NCI-H1436 treated with DMSO at 0.1 percent for 48 hours (cell line): Measurements from ENCODE around the gene CYB561D2.

ENCODE experiments used
- DNase-seq: peaks from one replicate; lab custom pipeline; 2025; lab: John Stamatoyannopoulos, UW

CYB561D2 gene

GRCh38 chr3:50341996-50342650, 8.5 kb upstream of the CYB561D2 start:
- DNase-seq, result no peak

GRCh38 chr3:50342813-50343633, 7.6 kb upstream of the CYB561D2 start:
- no peak for DNase-seq

DNA sequence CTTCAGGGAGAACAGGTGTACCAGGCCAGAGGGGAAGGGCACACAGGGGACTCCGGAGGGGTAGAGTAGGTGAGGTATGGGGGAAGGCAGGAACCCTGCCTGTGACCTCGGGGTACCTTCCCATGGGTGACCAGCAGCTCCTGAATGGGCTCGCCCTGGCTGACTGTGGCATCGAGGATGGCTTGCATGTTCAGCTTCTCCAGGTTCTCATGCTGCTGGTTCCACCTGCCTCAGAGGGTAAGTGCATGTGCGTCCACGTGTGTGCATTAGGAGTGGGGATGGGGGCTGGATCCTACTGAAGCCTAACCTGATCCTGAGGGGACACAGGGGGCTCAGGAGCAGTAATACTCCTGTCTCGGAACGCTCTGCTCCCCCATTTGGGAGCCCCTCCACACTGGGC, 5.7 kb upstream of the CYB561D2 start:
- no peak for DNase-seq

- no peak for DNase-seq
Observed at GRCh38 chr3:50345586-50346234, 5.0 kb upstream of the CYB561D2 start, which contains the start of gene ZMYND10. ZMYND10 (minus strand) TSS chr3:50345732; CDS start chr3:50345579, 153 bp downstream.

- no peak for DNase-seq
Observed at GRCh38 chr3:50347187-50347813, 3.4 kb upstream of the CYB561D2 start.

DNA sequence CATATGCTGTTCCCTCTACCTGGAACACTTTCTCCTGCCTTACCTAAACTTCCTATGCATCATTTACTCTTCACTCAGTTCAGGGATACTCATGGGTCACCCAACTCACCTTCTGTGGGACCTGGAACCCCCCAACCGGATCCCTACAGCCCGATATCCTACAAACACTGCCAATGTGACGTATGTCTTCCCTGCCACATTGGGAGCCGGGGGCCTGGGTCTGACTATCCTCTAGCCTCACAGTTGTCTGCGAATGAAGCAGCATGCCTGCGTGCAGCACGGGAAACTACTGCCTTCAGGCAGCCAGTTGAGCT, 492 bp upstream of the CYB561D2 start:
- no peak for DNase-seq

DNA sequence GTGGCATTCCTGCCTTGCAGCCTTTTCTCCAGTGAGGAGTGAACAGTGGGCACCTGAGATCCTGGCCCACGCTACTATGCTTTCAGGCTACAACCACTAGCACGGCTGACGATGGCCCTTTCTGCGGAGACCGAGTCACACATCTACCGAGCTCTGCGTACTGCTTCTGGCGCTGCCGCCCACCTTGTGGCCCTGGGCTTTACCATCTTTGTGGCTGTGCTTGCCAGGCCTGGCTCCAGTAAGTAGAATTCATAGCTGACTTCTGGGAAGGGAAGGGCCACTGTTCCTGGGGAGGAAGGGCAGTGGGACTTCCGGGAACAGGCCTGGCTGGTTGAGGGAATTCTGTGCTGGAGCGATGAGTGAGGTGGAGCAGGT, 648 bp downstream of the CYB561D2 start:
- no peak for DNase-seq

DNA sequence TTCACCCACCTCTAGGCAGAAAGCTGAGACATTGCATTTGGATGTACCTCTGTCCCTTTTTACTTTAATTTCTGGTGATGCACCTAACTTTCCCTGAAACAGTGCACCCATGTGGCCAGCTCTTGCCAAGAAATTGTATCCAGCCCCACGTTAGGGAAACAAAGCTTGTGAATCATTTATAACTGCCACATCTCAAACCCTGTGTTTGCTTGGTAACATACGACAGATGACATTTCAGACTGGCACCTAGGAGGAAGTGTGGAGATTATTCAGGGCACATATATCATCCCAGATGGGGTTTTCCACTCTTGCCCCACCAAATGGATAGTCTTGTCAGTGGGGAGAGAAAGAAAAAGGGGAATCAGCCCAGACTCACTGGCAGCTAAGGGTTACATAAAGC, 2.1 kb downstream of the CYB561D2 start:
- DNase-seq, result no peak

DNA sequence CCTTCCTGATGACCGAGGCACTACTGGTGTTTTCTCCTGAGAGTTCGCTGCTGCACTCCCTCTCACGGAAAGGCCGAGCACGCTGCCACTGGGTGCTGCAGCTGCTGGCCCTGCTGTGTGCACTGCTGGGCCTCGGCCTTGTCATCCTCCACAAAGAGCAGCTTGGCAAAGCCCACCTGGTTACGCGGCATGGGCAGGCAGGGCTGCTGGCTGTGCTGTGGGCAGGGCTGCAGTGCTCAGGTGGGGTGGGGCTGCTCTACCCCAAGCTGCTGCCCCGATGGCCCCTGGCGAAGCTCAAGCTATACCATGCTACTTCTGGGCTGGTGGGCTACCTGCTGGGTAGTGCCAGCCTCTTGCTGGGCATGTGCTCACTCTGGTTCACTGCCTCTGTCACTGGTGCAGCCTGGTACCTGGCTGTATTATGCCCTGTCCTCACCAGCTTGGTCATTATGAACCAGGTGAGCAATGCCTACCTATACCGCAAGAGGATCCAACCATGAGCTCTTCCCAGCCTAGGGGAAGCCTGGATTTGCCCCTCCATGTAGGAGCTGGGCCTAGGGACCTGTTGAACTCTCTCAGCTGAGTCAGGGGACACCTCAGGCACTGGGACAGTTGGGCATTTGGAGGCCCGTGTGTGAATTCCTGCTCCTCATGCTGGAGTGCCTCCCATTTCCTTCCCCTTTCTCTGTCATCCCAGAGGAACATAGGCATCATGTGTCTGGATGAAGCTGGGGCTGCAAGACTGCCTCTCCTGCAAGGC, 2.8 kb downstream of the CYB561D2 start:
- DNase-seq, result no peak

DNA sequence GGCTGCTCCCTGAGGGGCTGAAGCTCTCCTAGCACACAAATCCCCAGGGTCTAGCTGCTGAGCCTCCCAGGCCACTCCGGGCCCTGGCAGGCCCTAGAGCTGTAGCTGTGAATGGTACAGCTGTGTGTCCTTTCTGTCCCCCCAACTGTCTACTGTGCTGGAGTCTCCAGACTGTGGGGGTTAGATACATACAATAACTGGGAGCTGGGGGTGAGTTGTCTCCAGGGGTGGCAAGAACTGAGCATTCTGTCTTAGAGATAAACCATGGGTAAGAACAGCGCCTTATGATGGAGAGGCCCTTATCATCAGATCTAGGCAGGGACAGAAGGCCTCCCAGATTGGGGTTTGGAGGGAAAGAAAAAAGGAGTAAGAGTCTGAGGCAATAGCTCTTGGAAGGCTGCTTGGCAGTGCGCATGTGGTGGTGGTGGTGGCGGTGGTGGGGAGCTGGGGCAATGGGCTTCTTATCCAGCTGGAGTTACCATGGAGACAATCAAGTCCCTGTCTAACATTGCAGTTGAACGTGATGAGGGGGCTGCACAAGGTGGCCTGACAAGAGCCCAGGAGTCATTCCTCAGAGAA, 3.6 kb downstream of the CYB561D2 start:
- DNase-seq, result no peak

DNA sequence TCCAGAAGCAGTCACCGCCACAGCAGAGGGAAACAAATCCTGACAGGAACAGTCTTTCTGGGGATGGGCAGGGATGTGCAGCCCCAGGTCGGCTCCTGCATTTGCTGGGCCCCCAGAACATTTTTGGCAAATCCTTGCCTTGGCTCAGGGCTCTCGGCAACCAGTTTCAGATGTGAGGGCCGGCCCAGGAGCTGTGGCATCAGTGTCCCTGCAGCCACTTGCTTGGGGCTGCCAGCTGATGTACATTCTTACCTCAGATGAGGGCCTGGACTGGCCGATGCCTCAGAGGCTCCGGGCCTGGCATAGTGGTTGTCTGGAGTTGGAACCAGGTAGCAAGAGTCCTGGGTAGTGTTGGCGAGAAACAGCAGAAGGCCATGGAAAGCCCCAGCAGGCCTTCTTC, 4.2 kb downstream of the CYB561D2 start:
- no peak for DNase-seq

GRCh38 chr3:50355829-50356552, 5.3 kb downstream of the CYB561D2 start:
- no peak for DNase-seq

DNA sequence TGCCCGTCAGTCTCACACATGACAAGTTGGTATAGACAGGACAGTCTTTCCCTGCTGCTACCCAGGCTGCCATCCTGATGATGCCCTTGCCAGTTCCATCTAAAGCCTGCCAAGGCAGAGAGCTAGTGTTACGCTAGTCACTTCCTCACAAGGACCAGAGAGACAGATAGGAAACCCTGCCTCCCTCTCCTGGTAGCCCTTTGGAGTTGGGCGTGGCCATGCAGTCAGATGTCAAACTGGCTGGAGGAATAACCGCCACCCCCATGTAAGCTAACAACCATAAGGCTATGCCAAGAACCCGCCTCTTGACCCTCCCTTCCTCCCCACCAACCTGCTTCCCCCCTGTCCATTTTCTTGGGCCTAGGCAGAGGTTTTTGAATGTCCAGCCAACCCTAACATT, 5.9 kb downstream of the CYB561D2 start:
- no peak for DNase-seq

GRCh38 chr3:50357481-50357880, 6.8 kb downstream of the CYB561D2 start:
- DNase-seq, result no peak

- no peak for DNase-seq
Observed at GRCh38 chr3:50358355-50358910, 7.8 kb downstream of the CYB561D2 start.

GRCh38 chr3:50358911-50359759, 8.5 kb downstream of the CYB561D2 start, which contains the start of gene TMEM115:
TMEM115 (minus strand) TSS chr3:50359521; CDS start chr3:50359063, 458 bp downstream.
- peak; percentile 48 for DNase-seq

GRCh38 chr3:50359760-50360110, 9.1 kb downstream of the CYB561D2 start:
- no peak for DNase-seq

GRCh38 chr3:50364573-50365079, 14.0 kb downstream of the CYB561D2 start:
- no peak for DNase-seq

GRCh38 chr3:50365080-50365841, 14.6 kb downstream of the CYB561D2 start:
- DNase-seq, result no peak
